ENCODE measurements around the gene IGFL2.
"Not testable (repeated sequence)": the region's sequence is repeated elsewhere in the genome, so short reads cannot be mapped to it uniquely, and the experiment has no call there.

IGFL2 gene

DNA sequence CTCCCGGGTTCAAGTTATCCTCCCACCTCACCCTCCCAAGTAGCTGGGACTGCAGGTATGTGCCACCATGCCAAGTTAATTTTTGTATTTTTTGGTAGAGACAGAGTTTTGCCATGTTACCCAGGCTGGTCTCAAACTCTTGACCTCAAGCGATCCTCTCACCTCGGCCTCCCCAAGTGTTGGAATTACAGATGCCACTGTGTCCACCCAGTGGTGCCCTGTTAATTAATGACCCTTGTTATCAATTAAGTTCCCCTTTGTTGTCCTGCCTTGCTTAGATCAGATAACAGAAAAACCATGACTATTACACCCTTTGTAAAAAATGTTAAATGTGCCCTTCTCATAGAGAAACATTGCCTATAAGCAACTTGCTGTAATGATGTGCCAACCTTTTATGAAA is 47.1 kb downstream of the IGFL2 start:
- H3K27me3 ChIP-seq, result peaks cover 67% of the 10 kb centered on the region
- H3K36me3 ChIP-seq, result no peaks in the 10 kb centered on the region
- H3K4me1 ChIP-seq (ENCODE audit: control insufficient read depth in 1 of 2, insufficient read depth in 1 of 2, low read depth in 1 of 2, low read length in 1 of 2), result no peaks in the 10 kb centered on the region
- no peak overlapping the region for H3K4me3 ChIP-seq (ENCODE audit: low read depth in 1 of 2, low read length in 1 of 2)
- TF ChIP-seq, protein P1, sequence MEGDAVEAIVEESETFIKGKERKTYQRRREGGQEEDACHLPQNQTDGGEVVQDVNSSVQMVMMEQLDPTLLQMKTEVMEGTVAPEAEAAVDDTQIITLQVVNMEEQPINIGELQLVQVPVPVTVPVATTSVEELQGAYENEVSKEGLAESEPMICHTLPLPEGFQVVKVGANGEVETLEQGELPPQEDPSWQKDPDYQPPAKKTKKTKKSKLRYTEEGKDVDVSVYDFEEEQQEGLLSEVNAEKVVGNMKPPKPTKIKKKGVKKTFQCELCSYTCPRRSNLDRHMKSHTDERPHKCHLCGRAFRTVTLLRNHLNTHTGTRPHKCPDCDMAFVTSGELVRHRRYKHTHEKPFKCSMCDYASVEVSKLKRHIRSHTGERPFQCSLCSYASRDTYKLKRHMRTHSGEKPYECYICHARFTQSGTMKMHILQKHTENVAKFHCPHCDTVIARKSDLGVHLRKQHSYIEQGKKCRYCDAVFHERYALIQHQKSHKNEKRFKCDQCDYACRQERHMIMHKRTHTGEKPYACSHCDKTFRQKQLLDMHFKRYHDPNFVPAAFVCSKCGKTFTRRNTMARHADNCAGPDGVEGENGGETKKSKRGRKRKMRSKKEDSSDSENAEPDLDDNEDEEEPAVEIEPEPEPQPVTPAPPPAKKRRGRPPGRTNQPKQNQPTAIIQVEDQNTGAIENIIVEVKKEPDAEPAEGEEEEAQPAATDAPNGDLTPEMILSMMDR (IDR thresholded peaks at IDR 0.05), result no peak
- H3K27ac ChIP-seq, result no peak overlapping the region
- H3K9me3 ChIP-seq, result no peaks in the 10 kb centered on the region

DNA sequence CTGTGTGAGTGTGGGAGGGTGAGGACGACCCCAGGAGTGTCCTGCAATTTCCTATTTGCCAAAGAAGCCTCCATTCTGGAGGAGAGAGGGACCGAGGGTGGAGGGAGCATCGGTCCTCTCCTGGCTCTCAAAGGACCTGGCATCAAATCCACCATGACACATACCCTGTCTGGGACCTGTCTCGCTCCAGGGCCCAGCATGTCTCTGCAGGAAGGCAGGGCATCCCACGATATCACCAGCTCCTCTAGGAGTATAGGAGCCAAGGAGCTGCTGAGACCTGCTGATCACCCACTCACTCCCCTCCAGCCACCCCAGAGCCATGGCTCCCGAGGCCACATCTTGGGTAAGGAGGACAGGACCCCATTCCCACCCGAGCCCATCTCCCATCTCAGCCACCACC is 47.9 kb downstream of the IGFL2 start:
- peaks cover 59% of the 10 kb centered on the region for H3K27me3 ChIP-seq
- H3K36me3 ChIP-seq; H3K27ac ChIP-seq; H3K4me1 ChIP-seq (ENCODE audit: control insufficient read depth in 1 of 2, insufficient read depth in 1 of 2, low read depth in 1 of 2, low read length in 1 of 2); H3K4me3 ChIP-seq (ENCODE audit: low read depth in 1 of 2, low read length in 1 of 2); H3K9me3 ChIP-seq: not testable (repeated sequence)

DNA sequence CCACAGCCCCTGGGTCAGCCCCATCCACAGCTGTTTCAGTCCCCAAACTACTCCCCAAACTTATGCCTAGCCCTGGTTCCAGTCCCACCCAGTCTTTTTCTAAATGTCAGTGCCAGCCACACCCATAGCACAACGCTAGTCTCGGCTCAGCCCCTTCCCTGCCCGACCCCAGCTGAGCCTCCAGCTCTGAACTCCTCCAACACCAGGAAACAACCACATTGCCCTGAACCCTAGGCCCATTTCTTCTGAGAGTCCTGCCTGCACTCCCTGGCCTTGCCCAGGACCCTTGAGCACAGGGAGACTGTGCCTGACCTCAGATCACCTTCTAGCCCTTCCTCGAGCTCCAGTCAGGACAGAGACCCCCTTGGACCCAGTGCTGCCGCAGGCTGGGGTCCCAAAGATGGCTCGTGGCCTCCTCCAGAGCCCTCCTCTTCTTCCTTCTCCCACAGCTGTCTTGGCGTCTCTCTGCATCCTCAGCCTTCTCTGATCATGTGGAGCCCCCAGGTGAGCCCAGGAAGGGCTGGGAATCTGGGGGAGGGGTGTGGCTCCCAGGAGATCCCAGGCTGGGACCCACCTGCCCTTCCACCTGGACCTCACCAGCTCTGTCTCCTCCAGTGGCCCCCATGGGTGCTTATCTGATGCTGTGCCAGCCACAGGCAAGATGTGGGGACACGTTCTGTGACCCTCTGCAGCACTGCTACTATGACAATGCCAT is 48.5 kb downstream of the IGFL2 start:
- TF ChIP-seq, protein P1 (IDR thresholded peaks at IDR 0.05), result no peak
- Histone ChIP-seq H3K4me1 (ENCODE audit: control insufficient read depth in 1 of 2, insufficient read depth in 1 of 2, low read depth in 1 of 2, low read length in 1 of 2) (no peaks in the 10 kb centered on the region), H3K36me3 (no peaks in the 10 kb centered on the region), H3K27me3 (peaks cover 61% of the 10 kb centered on the region), H3K27ac (no peak overlapping the region), H3K4me3 (ENCODE audit: low read depth in 1 of 2, low read length in 1 of 2) (no peak overlapping the region), H3K9me3 (no peaks in the 10 kb centered on the region)

DNA sequence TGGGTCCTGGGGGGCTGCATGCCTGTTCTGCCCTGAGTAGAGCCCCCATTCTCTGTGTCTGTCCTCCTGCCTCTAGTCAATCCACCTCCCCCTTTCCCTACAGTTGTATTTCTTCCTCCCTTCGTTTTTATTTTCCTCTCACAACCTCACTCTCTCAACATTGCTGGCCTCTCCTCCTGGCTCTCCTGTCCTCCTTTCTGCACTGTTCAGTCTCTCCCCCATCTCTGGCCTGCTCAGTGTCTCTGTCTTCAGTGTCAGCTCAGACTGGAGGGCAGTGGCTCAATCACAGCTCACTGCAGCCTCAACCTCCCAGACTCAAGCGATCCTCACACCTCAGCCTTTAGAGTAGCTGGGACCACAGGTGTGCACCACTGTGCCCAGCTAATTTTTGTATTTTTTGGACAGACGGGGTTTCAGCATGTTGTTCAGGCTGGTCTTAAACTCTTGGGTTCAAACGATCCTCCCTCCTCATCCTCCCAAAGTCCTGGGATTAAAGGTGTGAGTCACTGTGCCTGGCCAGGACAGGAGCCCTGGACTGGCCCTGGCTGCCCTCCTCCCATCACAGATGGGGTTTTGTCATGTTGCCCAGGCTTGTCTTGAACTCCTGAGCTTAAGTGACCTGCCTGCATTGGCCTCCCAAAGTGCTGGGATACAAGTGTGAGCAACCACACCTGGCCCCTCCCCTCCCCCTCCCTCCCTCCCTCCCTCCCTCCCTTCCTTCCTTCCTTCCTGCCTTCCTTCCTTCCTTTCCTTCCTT is 49.5 kb downstream of the IGFL2 start:
- H3K27me3 ChIP-seq, result peaks cover 54% of the 10 kb centered on the region
- no peaks in the 10 kb centered on the region for H3K4me1 ChIP-seq (ENCODE audit: control insufficient read depth in 1 of 2, insufficient read depth in 1 of 2, low read depth in 1 of 2, low read length in 1 of 2)
- no peaks in the 10 kb centered on the region for H3K36me3 ChIP-seq
- H3K9me3 ChIP-seq, result no peaks in the 10 kb centered on the region
- no peak overlapping the region for H3K4me3 ChIP-seq (ENCODE audit: low read depth in 1 of 2, low read length in 1 of 2)
- no peak overlapping the region for H3K27ac ChIP-seq
- TF ChIP-seq, protein P1 (IDR thresholded peaks at IDR 0.05), result no peak

DNA sequence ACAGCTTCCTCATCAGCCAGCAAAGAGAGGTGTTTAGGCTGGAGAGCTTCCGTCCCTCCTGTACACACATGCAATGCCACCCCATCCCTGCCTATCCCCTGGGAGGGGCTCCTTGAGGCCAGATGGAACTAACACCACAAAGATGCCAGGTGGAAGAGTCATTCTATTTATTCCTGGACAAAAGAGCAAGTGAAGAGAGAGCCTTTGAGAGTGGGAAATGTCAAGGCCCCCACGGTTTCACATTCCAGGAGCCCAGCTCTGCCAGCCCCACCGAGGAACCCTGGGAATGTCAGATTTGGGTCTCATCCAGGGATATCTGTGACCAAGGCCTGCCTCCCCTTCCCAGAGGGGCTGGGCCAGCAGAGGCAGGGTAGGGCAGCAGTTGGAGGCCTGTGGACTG is 50.7 kb downstream of the IGFL2 start:
- Histone ChIP-seq H3K27ac (no peak overlapping the region), H3K4me3 (ENCODE audit: low read depth in 1 of 2, low read length in 1 of 2) (no peak overlapping the region), H3K36me3 (no peaks in the 10 kb centered on the region), H3K27me3 (peaks cover 47% of the 10 kb centered on the region), H3K4me1 (ENCODE audit: control insufficient read depth in 1 of 2, insufficient read depth in 1 of 2, low read depth in 1 of 2, low read length in 1 of 2) (no peaks in the 10 kb centered on the region), H3K9me3 (no peaks in the 10 kb centered on the region)
- TF ChIP-seq, protein P1 (IDR thresholded peaks at IDR 0.05), result no peak

Data from neutrophil (primary cell).